NCI-H460 (cell line): ENCODE results near the gene MYL6. TPM values are rescaled to one million over a fixed set of nuclear protein-coding genes. Genes with fewer than 3 reads are reported as not detected.
A peak's percentile ranks its signal among the peaks of the same experiment; 100 is the strongest.
"Not testable (repeated sequence)": the region's sequence is repeated elsewhere in the genome, so short reads cannot be mapped to it uniquely, and the experiment has no call there.

Source experiments
- DNase-seq: peaks from one replicate; pipeline ENCODE4 v3.0.0-alpha.2; 2016; ENCODE audit warnings: low read depth; ENCODE audit errors: extremely low read depth
- polyA plus RNA-seq: library from polyadenylated mRNA; depleted of rRNA; stranded (reverse); fragments of >200 nt; gene quantifications from 2 replicates; pipeline ENCODE4 v1.2.3, GENCODE V29; 2014; cell fraction: nucleus; rRNA removed
- total RNA-seq: library from RNA; depleted of rRNA; stranded (reverse); fragments of >200 nt; shearing (Covaris generic); gene quantifications from 2 replicates; pipeline ENCODE4 v1.2.3, GENCODE V29; 2014; rRNA removed

The MYL6 gene
- total RNA-seq, result 563 and 566 TPM in 2 replicates
- polyA plus RNA-seq, result 823 and 963 TPM in 2 replicates

DNA sequence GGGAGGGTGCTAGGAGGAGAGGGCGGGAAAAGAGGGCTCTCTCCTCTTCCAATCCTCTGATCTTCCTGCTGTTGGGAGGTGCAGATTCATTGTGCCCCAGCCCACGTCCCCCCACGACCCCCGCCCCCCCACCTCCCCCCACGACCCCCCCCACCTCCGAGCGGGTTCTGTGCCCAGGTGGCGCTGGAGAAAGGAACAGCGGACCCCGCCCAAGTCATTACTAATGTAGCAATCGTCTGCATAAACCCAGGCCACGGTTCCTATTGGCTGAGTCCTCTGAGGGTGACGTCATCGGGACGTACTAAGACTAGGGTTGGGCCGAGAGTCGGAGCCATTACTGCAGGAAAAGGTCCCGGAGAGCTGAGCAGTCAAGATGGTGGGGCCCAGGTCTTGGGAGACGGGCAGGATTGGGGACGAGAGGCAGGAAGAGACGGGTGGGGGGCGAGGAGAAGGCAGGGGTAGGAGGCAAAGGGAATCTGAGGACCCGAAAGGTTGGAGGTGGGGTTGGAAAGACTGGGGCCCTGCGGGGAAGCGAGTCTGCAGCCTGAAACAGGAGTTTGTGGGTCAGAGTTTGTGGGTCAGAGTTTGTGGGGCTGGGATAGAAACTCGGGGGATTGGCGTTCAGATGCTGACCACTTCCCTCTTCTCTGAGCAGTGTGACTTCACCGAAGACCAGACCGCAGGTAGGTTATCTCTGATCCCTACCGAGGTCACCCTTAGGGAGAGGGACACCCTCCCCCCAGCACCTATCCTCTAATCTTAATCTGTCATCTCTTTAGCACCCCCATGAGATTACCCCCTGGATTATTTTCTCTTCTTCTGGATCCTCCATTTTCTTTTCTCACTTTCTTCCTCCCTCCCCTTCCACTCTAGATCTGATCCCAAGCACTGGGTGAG, at the start of gene MYL6:
Gene MYL6, plus strand, starts transcription at position 331 of the 897 bp plus-strand sequence. Its CDS starts 43 bp downstream, at position 374.
- peak; percentile 99 for DNase-seq

DNA sequence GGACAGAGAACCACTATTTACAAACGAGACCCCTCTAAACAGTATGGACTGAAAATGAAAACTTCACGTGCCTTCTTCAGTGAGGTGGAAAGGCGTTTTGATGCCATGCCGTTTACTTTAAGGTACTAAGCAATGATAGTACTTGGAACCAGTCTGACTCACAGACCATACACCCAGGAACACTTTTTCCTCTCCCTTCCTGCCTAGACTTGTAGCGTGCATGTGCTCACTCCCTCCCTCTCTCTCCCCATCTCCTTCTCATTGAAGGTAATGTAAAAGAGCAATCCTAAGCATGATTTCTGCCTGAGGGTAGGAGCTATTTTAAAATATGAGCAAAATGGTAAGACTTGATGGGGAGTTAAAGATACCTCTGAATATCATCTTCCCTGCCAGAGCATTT, 47.6 kb upstream of the MYL6 start:
- no peak for DNase-seq

DNA sequence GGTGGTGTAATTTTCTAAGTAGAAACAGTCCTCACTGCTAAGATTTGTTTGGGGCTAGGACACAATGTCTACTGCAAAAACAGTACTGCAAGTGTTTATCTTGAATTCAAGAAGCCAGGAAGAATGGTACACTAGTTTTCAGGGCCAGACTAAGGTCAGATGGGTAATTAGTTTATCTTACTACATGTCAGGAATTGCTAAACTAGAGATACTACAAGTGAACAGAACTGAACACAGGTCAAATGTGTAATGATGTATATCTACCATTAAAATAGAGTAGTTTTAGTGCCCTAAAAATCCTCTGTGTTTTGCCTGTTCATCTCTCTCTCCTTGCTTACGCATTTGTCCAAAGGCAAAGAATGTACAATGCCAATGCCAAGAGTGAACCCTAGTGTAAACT, 44.1 kb upstream of the MYL6 start:
- DNase-seq, result no peak

DNA sequence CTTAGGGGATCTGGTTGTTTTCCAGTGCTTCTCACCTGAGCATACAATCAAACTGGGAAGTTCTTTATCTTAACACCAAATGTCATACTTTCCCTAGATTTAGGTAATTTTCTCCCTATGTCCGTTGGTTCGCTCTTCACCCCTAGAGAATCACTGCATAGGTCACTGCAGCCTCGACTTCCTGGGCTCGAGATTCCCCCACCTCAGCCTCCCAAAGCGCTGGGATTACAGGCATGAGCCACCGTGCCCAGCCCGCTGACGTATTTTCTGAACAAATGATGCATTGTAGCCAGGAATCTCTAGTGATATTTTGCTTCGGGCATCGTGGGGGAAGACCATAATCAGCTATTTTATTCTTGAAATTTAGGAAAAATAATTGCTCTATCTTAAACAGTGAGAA, 42.8 kb upstream of the MYL6 start:
- no peak for DNase-seq

DNA sequence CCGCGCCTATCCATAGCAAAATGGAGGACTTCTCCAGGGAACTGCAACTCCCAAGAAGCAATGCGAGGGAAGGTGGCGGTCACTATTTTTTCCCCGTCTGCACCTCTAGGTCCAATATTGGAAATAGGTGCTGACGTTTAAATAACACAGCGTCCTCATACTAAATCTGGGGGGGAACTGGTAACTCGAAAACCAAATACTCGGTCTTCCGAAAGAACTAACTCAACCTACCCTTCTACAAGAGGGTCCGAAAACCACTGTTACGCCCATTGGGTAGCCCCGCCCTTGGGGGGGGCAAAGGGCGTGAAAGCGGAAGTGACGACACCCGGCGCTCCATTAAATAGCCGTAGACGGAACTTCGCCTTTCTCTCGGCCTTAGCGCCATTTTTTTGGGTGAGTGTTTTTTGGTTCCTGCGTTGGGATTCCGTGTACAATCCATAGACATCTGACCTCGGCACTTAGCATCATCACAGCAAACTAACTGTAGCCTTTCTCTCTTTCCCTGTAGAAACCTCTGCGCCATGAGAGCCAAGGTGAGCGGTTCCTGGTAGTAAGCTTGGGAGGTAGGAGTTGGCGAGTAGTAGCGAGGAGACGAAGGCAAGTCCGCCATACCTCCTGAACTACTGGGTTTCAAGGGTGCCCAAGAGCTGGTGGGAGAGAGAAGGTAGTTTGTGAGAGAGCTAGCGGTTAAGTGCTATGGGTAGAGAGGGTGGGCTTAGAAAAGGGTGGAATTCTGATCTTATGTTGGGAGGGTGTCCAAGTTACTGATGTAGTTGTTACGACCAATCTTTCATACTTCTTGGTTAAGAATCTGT, 41.7 kb upstream of the MYL6 start, which contains the start of gene RPL41:
Gene RPL41, plus strand, starts transcription at position 367 of the 815 bp plus-strand sequence.
- DNase-seq, result peak; percentile 95

DNA sequence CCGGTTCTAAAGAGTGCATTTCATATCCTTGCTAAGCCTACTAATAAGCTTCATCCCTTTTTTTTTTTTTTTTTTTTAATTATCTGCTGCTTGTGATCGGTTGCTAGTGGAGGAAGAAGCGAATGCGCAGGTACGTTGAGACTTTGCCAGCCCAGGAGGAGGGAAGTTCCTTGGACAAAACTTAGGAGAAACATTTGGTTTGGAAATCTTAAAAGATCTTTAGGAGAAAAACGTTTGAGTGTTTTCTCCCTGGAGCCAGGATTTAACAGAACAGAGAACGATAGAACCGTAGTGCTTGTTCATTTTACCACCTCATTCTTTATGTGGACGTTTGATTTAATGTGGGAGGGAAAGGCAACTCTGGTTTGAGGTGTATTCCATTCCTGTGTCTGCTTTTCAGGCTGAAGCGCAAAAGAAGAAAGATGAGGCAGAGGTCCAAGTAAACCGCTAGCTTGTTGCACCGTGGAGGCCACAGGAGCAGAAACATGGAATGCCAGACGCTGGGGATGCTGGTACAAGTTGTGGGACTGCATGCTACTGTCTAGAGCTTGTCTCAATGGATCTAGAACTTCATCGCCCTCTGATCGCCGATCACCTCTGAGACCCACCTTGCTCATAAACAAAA, 41.0 kb upstream of the MYL6 start:
- not testable (repeated sequence) for DNase-seq

DNA sequence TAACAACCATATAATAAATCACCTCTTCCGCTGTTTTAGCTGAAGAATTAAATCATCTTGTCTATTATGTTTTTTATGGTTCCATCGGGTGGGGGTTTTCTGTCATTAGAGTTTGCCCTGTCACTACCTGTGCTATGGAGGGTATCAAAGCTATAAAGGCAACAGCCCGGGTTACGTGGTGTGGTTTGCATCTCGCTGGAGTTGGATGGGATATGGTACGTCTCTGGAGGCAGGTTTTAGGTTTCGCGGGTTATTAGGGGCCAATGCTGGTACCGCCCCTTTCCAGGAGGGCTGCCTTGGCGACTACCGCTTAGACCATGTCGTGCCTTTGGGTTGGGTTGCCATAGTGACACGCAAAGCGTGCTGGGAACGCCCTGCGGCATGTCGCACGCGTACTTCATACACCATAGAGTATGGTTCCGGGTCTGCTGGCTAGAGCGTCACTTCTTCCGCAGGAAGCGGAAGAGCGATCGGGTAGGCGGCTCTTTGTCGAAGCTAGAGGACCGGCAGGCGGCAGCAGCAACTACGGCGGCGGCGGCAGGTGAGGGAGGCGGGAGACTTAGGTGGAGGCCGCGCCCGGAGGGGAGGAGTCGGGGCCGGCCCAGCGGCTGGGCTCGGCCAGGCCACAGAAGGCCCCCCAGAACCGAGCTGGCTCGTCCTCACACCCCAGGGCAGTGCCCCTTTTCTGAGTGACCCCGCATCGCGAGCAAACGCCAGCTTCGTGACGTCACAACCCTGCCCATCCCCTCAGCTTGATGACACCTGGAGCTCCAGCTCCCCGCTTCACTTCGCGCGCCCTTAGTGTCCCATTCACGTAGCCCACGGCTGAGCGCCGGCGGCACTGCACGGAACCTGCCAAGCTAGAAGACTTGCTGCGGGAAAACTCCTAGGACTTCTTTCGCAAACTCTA, 40.1 kb upstream of the MYL6 start, which contains the start of gene ZC3H10:
Gene ZC3H10, plus strand, starts transcription at position 489 of the 910 bp plus-strand sequence. CDS start 2,297 bp downstream, outside the sequence.
- DNase-seq, result peak; percentile 99

DNA sequence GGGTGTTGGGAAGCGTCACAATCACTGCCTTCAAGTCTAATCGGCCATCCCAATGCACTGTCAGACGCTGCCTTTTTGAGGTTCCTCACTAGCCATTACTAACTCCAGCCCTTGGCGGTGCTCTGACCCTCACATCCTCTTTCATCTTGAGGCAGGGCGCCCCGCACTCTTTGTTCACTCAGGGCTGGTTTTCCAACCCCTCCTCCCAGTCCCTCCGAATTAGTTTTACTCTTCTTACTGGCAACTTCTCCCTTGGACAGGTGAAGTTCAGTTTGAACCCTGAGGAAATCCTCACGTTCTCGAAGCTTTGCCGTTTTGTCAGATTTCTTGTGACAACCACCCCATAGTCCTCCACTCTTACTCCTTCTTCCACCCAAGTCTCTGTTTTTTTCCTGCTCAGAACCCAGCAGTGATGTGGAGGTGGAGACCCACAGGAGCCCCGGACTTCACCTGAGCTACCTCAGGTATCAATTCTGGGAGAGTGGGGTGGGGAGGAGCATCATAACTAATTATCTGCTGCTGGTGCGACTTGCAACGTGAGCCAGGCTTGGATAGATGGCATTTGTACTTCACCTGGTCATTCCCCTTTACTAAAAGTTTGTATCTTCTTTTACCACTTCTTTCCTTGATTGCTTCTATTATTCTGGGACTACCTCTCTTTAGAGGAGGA, 39.3 kb upstream of the MYL6 start:
- DNase-seq, result no peak

DNA sequence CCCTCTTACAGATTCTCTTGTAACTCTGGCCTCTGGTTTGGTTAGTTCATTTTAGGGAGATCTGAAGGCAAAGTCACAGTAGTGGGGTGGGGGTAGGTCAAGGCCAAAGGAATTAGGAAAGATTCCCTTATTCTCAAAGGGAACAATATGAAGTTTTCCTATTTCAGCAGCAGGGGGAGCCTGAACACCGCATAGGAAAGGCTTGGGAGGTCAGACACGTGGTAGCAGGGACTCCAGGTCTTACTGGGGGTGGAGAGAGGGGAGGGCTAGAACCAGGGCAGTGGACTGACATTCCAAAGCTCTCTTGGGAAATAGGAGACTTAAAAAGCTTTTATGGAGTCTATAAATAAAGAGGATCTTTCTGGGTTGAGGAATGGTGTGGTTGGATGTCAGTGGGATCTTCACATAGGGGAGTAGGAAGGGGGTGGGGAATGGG, 38.8 kb upstream of the MYL6 start:
- peak; percentile 87 for DNase-seq

DNA sequence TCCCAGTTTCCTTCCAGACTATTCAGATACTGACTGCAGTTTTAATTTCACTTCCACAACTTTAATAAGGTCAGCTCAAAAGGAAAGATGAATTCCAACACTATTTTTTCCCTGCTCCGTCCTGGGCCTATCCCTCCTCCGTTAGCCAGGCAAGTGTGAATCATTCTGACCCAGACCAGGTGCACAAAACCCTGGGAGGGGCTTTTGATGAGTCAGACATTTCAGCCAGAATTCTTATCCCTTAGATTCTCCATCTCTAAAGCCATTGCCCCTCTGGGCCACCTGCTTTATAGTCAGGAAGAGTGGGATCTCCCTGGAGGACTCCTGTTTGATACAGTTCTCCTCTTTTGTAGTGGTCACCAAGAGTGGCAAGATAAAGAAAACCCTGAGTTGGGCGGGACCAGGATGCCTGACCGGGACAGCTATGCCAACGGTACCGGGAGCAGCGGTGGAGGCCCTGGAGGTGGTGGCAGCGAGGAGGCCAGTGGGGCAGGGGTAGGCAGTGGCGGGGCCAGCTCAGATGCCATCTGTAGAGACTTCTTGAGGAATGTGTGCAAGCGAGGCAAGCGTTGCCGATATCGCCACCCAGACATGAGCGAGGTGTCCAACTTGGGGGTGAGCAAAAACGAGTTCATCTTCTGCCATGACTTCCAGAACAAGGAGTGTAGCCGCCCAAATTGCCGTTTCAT, 37.9 kb upstream of the MYL6 start:
- DNase-seq, result no peak

DNA sequence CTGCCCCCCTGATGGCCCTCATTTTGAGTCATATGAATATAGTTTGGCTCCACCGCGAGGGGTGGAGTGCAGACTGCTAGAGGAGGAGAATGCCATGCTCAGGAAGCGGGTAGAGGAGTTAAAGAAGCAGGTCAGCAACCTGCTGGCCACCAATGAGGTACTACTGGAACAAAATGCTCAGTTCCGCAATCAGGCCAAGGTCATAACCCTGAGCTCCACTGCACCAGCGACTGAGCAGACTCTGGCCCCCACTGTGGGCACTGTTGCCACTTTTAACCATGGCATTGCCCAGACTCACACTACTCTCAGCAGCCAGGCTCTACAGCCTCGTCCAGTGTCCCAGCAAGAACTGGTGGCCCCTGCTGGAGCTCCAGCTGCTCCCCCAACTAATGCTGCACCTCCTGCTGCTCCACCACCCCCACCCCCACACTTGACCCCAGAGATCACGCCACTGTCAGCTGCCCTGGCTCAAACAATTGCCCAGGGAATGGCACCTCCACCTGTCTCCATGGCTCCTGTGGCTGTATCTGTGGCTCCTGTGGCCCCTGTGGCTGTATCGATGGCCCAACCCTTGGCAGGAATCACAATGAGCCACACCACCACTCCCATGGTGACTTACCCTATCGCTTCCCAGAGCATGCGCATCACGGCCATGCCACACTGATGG, 36.8 kb upstream of the MYL6 start:
- DNase-seq, result no peak

DNA sequence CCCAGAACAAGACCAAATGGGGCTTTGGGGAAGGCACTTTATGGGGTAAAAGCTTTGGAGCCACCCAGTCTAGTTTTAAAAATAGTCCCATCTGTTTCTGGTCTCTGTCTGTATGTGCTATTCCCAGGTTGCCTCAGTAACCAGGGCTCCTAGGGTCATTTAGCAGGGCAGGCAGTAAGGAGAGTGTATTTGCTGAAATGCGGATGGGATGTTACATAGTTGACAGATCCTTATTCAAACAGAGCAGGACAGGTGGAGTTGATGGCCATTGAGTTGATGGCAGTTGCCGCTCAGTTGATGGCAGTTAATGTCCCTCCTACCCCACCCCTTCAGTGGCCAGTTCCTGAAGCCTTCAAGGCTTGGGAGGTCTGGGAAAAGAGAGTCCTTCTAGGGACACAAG, 35.5 kb upstream of the MYL6 start:
- DNase-seq, result no peak

DNA sequence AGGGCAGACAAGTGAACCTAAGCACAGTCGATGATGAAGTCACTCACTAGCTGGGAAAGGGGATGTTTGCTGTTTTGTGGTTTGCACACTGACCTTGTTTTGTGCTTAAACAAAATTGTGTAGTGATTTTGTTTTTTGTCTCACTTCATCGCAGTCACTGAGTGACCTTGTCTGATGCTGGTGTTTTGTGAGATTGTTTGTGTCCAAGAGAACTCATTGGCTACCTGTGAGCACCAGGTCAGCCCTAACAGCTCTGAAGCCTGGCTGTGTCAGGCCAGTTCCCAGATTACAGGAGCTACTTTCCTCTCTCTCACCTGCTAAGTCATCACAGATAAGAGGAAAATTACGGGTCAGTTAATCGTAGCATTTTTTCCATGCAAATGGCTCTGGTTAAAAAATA, 34.0 kb upstream of the MYL6 start:
- DNase-seq, result no peak

DNA sequence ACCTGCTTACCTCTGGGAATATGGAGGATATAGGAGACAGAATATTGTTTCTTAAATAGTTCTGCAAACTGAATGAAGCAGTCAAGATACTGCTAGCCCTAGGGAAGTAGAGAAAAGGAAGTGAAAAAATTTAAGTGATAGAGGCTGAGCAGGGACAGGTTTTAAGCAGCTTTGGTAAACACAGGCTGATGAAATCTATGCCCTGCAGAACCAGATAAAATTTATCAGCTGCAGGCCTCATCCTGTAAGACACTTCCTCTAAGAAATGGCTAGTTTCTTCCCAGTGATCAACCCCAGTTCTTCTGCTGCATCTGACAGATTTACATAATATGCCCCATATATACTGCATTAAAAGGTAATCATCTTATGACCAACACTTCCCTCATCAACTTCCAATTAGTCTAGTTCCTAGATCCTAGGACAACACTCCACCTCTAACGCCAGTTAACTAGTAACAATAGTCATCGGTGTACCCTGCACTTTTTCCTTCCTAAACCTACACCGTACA, 31.4 kb upstream of the MYL6 start:
- DNase-seq, result no peak

DNA sequence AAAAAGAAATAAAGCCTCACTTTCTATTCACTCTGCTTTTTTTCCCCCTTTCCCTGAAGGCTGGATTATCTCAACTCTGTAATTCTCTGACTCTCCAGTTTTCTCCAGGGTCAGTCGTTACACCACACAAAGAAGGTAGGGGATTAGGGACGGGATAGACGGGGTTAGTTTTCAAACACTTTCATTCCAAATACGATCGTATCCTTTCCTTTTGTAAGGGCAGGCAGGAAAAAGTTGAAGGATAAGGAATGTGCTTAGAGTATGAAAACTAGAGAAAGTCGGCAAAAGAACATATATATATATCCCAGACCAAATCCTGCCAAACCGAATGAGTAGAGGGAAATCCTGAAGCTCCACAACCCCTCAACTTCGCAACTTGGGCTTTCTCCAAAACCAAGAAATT, 30.7 kb upstream of the MYL6 start:
- DNase-seq, result no peak

DNA sequence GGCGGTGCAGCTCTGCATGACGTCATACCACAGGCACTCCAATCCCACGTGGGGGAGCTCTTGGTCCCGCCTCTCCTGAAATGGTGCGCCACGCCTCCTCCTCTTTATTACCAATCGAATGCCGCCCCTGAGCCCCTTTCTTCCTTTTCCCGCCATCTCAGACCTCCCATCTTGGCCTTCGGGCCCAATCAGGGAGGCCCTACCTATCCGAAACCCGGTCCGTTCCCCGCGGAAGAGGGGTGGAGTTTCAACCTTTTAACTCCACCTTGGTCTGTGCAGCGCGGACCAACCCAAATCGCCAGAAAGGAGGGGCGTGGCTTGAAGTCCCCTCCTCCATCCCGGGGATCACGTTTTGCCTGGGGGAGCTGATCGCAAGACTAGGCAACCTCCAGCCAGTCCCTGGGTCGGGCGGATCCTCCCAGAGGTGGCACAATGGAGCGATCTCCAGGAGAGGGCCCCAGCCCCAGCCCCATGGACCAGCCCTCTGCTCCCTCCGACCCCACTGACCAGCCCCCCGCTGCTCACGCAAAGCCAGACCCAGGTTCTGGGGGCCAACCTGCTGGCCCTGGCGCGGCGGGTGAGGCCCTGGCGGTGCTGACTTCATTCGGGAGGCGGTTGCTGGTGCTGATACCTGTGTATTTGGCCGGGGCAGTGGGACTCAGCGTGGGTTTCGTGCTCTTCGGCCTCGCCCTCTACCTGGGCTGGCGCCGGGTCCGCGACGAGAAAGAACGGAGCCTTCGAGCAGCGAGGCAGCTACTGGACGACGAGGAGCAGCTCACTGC, 30.1 kb upstream of the MYL6 start, which contains the start of gene ESYT1:
Gene ESYT1, plus strand, starts transcription at position 380 of the 782 bp plus-strand sequence. Its CDS starts 53 bp downstream, at position 433.
- peak; percentile 99 for DNase-seq

DNA sequence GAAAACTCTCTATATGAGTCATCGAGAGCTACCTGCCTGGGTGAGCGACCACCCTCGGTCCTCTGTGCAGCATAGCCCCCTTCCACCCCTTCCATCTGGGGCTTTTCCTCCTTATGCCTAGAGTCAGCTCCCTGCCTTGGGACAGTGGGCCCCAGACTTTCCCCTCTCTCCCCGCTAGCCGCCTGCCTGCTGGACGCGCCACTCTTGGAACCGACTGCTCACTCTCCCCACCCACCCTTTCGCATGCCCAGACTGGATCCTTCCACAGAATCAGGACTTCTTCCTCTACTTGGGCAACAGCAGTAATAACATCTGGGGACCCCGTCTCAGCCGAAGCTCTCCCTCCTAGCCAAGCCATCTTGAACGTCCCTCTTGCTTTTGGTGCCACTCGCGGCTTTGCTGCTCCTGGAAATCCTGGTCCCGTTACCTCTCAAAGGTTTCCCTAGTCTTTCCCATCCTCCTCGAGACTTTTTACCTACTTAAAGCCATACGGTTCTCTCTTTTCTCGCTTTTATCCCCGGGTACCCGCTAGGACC, 29.4 kb upstream of the MYL6 start:
- DNase-seq, result no peak
